Measurements from ENCODE around the gene DNAH8.

The DNAH8 gene

DNA sequence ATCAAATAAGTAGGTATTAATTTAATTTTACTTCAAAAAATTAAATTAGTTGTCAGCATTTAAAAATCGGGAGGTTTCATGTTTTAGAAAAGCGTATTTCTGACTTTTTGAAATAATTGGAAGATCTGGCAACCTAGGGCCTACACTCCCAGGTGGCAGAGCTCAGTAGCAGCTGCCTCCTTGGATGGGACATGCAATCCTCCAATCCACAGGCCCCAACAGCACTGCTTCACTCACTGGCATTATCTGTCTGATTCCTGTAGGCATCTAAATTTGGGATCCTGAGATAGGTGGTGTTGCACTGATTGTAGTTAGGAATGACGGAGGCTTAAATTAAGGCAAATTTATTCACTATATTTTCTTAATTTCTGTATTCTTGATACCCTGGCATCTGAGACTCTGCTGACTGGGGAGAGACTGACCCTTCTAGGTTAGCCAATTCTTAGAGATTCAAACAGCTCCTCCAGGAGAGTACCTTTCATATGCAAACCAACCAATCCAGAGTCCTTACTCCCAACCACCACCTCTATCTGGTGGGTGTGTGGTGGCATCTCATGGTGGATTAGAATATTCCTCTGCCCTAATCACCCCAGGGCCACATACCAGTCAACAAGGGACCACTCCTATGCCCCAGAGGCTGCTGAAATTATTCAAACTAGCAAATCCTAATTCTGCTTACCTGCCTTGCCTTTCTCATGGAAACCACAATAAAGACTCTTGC lies 186.9 kb downstream of the DNAH8 start:
- TF ChIP-seq, protein P1, sequence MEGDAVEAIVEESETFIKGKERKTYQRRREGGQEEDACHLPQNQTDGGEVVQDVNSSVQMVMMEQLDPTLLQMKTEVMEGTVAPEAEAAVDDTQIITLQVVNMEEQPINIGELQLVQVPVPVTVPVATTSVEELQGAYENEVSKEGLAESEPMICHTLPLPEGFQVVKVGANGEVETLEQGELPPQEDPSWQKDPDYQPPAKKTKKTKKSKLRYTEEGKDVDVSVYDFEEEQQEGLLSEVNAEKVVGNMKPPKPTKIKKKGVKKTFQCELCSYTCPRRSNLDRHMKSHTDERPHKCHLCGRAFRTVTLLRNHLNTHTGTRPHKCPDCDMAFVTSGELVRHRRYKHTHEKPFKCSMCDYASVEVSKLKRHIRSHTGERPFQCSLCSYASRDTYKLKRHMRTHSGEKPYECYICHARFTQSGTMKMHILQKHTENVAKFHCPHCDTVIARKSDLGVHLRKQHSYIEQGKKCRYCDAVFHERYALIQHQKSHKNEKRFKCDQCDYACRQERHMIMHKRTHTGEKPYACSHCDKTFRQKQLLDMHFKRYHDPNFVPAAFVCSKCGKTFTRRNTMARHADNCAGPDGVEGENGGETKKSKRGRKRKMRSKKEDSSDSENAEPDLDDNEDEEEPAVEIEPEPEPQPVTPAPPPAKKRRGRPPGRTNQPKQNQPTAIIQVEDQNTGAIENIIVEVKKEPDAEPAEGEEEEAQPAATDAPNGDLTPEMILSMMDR (IDR thresholded peaks at IDR 0.05; ENCODE audit: control insufficient read depth, extremely low read depth, insufficient read depth): no peak
- H3K4me3 ChIP-seq (ENCODE audit: low read depth, low read length): no peak overlapping the region
- DNase-seq (ENCODE audit: low read depth): no peak

DNA sequence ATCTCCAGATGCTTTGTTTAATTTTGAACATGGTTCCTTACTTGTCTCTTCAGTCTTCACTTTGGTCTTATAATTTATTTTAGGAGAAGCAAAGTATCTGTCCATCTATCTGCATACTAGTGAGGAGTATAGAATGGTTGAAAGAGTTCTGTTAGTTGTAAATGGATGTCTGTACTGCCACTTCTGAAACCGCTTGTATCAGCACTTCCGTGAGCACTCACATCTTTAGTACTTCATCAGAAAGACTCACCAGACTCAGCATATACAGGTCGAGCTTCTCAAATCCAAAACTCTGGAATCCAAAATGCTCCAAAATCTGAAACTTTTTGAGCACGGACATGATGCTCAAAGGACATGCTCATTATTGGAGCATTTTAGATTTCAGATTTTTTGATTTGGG lies 191.5 kb downstream of the DNAH8 start:
- no peak for DNase-seq (ENCODE audit: low read depth)
- no peak overlapping the region for H3K4me3 ChIP-seq (ENCODE audit: low read depth, low read length)
- TF ChIP-seq, protein P1 (IDR thresholded peaks at IDR 0.05; ENCODE audit: control insufficient read depth, extremely low read depth, insufficient read depth): no peak

DNA sequence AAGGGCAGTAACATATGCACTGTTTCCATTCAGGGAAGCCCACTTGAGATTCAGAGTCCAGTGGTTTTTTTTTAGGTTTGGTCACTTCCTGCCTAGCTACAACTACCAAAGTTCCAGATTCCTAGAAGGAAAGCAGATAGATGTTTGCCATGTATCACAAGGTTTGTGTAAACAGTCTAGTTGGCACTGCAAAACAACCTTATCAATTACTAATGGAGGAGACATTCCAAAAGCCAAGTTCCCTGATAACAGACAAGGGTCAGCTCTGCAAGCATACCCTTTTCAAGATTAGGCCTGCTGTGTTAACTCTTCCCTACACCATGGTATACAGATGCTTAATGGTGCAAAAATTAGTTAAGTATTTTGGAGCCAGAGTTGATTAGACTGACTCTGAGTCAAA lies 192.2 kb downstream of the DNAH8 start:
- no peak overlapping the region for H3K4me3 ChIP-seq (ENCODE audit: low read depth, low read length)
- no peak for DNase-seq (ENCODE audit: low read depth)
- TF ChIP-seq, protein P1 (IDR thresholded peaks at IDR 0.05; ENCODE audit: control insufficient read depth, extremely low read depth, insufficient read depth): no peak

GRCh38 chr6:38909015-38909730 lies 194.1 kb downstream of the DNAH8 start:
- no peak overlapping the region for H3K4me3 ChIP-seq (ENCODE audit: low read depth, low read length)
- DNase-seq (ENCODE audit: low read depth): no peak
- TF ChIP-seq, protein P1 (IDR thresholded peaks at IDR 0.05; ENCODE audit: control insufficient read depth, extremely low read depth, insufficient read depth): no peak

GRCh38 chr6:38910207-38910606 lies 195.1 kb downstream of the DNAH8 start:
- no peak for DNase-seq (ENCODE audit: low read depth)
- H3K4me3 ChIP-seq (ENCODE audit: low read depth, low read length): no peak overlapping the region
- TF ChIP-seq, protein P1 (IDR thresholded peaks at IDR 0.05; ENCODE audit: control insufficient read depth, extremely low read depth, insufficient read depth): no peak

GRCh38 chr6:38912378-38912777 lies 197.3 kb downstream of the DNAH8 start:
- TF ChIP-seq, protein P1 (IDR thresholded peaks at IDR 0.05; ENCODE audit: control insufficient read depth, extremely low read depth, insufficient read depth): no peak
- DNase-seq (ENCODE audit: low read depth): no peak
- no peak overlapping the region for H3K4me3 ChIP-seq (ENCODE audit: low read depth, low read length)

Data from LNCaP clone FGC (cell line).